Caco-2 (cell line): ENCODE data around the gene FCHSD2. TPM values are rescaled to one million over a fixed set of nuclear protein-coding genes. Genes with fewer than 3 reads are reported as not detected.

ENCODE experiments used
- BruUV-seq: library from RNA; stranded (reverse); fragments of 400-500 nt; replicated peaks from 2 replicates; lab custom pipeline; 2021; lab: Mats Ljungman, UMichigan
- CTCF ChIA-PET: fragments of 300-600 bp; sonication (Branson Sonifier 250); formaldehyde crosslinking; loops from one replicate; lab custom pipeline; 2022; ENCODE audit warnings: antibody characterized with exemption; lab: Charles Lee
- POLR2A ChIA-PET: fragments of 300-600 bp; sonication (Branson Sonifier 250); formaldehyde crosslinking; loops from one replicate; lab custom pipeline; 2022; ENCODE audit warnings: antibody characterized with exemption; lab: Charles Lee
- DNase-seq, 2 experiments: peaks; one replicate each; pipeline versions ENCODE4 v3.0.0 to v3.0.0-alpha.2; 2020 to 2022
- H3K27me3 ChIP-seq: replicated peaks from 2 replicates; pipeline ENCODE4 v1.6.0; 2011; ENCODE audit warnings: low read length; ENCODE audit not compliant: control insufficient read depth, insufficient read depth
- H3K36me3 ChIP-seq: 2 replicates; pipeline ENCODE4 v1.5.1; 2011; ENCODE audit warnings: low read length; ENCODE audit not compliant: control insufficient read depth, insufficient read depth
- H3K4me1 ChIP-seq: fragments of 250-450 bp; sonication (Bioruptor Pico); 2 replicates; pipeline ENCODE4 v1.5.1; 2020; ENCODE audit warnings: mild to moderate bottlenecking
- H3K4me3 ChIP-seq: 2 replicates; pipeline ENCODE4 v1.5.1; 2011; ENCODE audit warnings: low read depth, mild to moderate bottlenecking, control low read depth, low read length
- H3K9me3 ChIP-seq: fragments of 250-450 bp; sonication (Bioruptor Pico); 2 replicates; pipeline ENCODE4 v1.5.1; 2020; ENCODE audit warnings: mild to moderate bottlenecking, moderate library complexity
- H3K27ac Mint-ChIP-seq: one replicate; pipeline ENCODE4 v1.8.0; 2022; ENCODE audit warnings: mixed read lengths; ENCODE audit not compliant: unreplicated experiment
- H3K27me3 Mint-ChIP-seq: one replicate; pipeline ENCODE4 v1.8.0; 2022; ENCODE audit warnings: mixed read lengths; ENCODE audit not compliant: insufficient read depth, unreplicated experiment
- H3K36me3 Mint-ChIP-seq: one replicate; pipeline ENCODE4 v1.8.0; 2022; ENCODE audit warnings: mild to moderate bottlenecking, mixed read lengths; ENCODE audit not compliant: insufficient read depth, unreplicated experiment
- H3K4me1 Mint-ChIP-seq: one replicate; pipeline ENCODE4 v1.8.0; 2022; ENCODE audit warnings: low read depth, mixed read lengths; ENCODE audit not compliant: unreplicated experiment
- H3K4me3 Mint-ChIP-seq: one replicate; pipeline ENCODE4 v1.8.0; 2022; ENCODE audit warnings: mild to moderate bottlenecking, moderate library complexity, mixed read lengths; ENCODE audit not compliant: unreplicated experiment
- H3K9me3 Mint-ChIP-seq: one replicate; pipeline ENCODE4 v1.8.0; 2022; ENCODE audit warnings: mixed read lengths; ENCODE audit not compliant: unreplicated experiment
- intact Hi-C: fragments of 100-400 bp; cut with micrococcal nuclease; formaldehyde crosslinking; loops from one replicate; pipeline ENCODE4 v1.10.0; 2022; ENCODE audit not compliant: unreplicated experiment
- total RNA-seq: library from RNA; stranded (reverse); gene quantifications from 2 replicates; pipeline ENCODE4 v1.2.3, GENCODE V29; 2022
- TF ChIP-seq, protein P1 (sequence below), 2 experiments: fragments of 200-600 bp in 1 of 2; IDR thresholded peaks; 1 replicate in 1 of 2; 2 replicates in 1 of 2; pipeline versions ENCODE4 v1.5.1 to v1.8.0; 2011 to 2022; ENCODE audit warnings: antibody characterized with exemption in 1 of 2, control low read depth in 1 of 2, inconsistent platforms in 1 of 2, low read depth in 1 of 2, low read length in 1 of 2, mild to moderate bottlenecking in 1 of 2, moderate library complexity in 1 of 2; ENCODE audit not compliant: insufficient read depth in 1 of 2, severe bottlenecking in 1 of 2, unreplicated experiment in 1 of 2

Gene FCHSD2
- total RNA-seq, 1 experiment from 2014 or later: 32.7 TPM

GRCh38 chr11:72927380-72927779 lies 214.7 kb downstream of the FCHSD2 start:
- no peak for DNase-seq
- TF ChIP-seq, protein P1, sequence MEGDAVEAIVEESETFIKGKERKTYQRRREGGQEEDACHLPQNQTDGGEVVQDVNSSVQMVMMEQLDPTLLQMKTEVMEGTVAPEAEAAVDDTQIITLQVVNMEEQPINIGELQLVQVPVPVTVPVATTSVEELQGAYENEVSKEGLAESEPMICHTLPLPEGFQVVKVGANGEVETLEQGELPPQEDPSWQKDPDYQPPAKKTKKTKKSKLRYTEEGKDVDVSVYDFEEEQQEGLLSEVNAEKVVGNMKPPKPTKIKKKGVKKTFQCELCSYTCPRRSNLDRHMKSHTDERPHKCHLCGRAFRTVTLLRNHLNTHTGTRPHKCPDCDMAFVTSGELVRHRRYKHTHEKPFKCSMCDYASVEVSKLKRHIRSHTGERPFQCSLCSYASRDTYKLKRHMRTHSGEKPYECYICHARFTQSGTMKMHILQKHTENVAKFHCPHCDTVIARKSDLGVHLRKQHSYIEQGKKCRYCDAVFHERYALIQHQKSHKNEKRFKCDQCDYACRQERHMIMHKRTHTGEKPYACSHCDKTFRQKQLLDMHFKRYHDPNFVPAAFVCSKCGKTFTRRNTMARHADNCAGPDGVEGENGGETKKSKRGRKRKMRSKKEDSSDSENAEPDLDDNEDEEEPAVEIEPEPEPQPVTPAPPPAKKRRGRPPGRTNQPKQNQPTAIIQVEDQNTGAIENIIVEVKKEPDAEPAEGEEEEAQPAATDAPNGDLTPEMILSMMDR (IDR thresholded peaks at IDR 0.05; ENCODE audit: insufficient read depth in 1 of 2, low read depth in 1 of 2, low read length in 1 of 2, severe bottlenecking in 1 of 2, unreplicated experiment in 1 of 2): no peak
- no peaks in the 10 kb centered on the region for H3K27me3 ChIP-seq
- intact Hi-C loops: no loop called here
- ChIA-PET POLR2A (no interaction called here), CTCF (no interaction called here)
- no peaks in the 10 kb centered on the region for H3K4me1 Mint-ChIP-seq
- H3K9me3 ChIP-seq: no peaks in the 10 kb centered on the region
- no peaks in the 10 kb centered on the region for H3K36me3 ChIP-seq
- H3K36me3 Mint-ChIP-seq: no peaks in the 10 kb centered on the region
- no peaks in the 10 kb centered on the region for H3K4me1 ChIP-seq
- no TSS peak for BruUV-seq
- no peaks in the 10 kb centered on the region for H3K27me3 Mint-ChIP-seq
- no peak overlapping the region for H3K4me3 ChIP-seq
- no peak overlapping the region for H3K4me3 Mint-ChIP-seq
- no peaks in the 10 kb centered on the region for H3K9me3 Mint-ChIP-seq
- H3K27ac Mint-ChIP-seq: no peak overlapping the region

DNA sequence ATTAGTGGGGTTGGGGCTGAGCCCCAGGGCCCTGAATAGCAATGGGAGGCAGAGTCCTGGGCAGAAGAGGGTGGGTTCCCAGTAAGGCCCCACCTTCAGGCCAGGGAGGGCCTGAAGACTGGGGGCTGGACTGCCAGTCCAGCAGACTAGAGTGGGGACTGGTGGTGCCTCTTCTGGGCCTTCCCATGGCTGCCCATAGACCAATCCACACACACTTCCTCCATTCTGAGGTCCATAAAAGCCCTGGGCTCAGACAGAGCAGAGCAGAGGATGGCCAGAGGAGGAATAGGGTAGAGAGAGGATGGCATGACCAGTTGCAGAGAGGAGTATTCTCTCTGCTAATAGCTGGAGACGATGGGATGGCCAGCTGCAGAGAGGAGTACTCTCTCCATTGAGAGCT lies 216.0 kb downstream of the FCHSD2 start:
- no TSS peak for BruUV-seq
- H3K4me1 Mint-ChIP-seq: no peaks in the 10 kb centered on the region
- intact Hi-C loops: no loop called here

GRCh38 chr11:72925656-72926055 lies 216.5 kb downstream of the FCHSD2 start:
- H3K4me1 Mint-ChIP-seq: no peaks in the 10 kb centered on the region
- Histone ChIP-seq H3K27me3 (no peaks in the 10 kb centered on the region), H3K9me3 (no peaks in the 10 kb centered on the region), H3K36me3 (no peaks in the 10 kb centered on the region), H3K4me1 (no peaks in the 10 kb centered on the region), H3K4me3 (no peak overlapping the region)
- no peak overlapping the region for H3K4me3 Mint-ChIP-seq
- H3K27ac Mint-ChIP-seq: no peak overlapping the region
- intact Hi-C loops: loop anchor here (2.0 kb wide), 1 partner anchor 317 kb away; no protein-coding TSS in a partner anchor
- BruUV-seq: no TSS peak
- no peaks in the 10 kb centered on the region for H3K9me3 Mint-ChIP-seq
- H3K27me3 Mint-ChIP-seq: no peaks in the 10 kb centered on the region
- POLR2A ChIA-PET: no interaction called here
- TF ChIP-seq, protein P1 (IDR thresholded peaks at IDR 0.05; ENCODE audit: insufficient read depth in 1 of 2, low read depth in 1 of 2, low read length in 1 of 2, severe bottlenecking in 1 of 2, unreplicated experiment in 1 of 2): no peak
- DNase-seq: no peak
- CTCF ChIA-PET: interaction anchor here (0.6 kb wide), 1 partner anchor 9 kb away, joined by 3 read pairs; no protein-coding TSS in a partner anchor
- no peaks in the 10 kb centered on the region for H3K36me3 Mint-ChIP-seq

More for the DNA sequence above, 216.0 kb downstream of the FCHSD2 start:
- Mint-ChIP-seq H3K9me3 (no peaks in the 10 kb centered on the region), H3K27me3 (no peaks in the 10 kb centered on the region), H3K4me3 (no peak overlapping the region), H3K36me3 (no peaks in the 10 kb centered on the region), H3K27ac (no peak overlapping the region)
- ChIA-PET POLR2A (no interaction called here), CTCF (interaction anchor here (0.6 kb wide), 1 partner anchor 10 kb away, joined by 3 read pairs; no protein-coding TSS in a partner anchor)
- Histone ChIP-seq H3K36me3 (no peaks in the 10 kb centered on the region), H3K4me3 (no peak overlapping the region), H3K9me3 (no peaks in the 10 kb centered on the region), H3K4me1 (no peaks in the 10 kb centered on the region), H3K27me3 (no peaks in the 10 kb centered on the region)
- DNase-seq: no peak
- TF ChIP-seq, protein P1 (IDR thresholded peaks at IDR 0.05; ENCODE audit: insufficient read depth in 1 of 2, low read depth in 1 of 2, low read length in 1 of 2, severe bottlenecking in 1 of 2, unreplicated experiment in 1 of 2): no peak
